Left renal cortex interstitium (tissue), 4 donors: Measurements from ENCODE around the gene JAKMIP2. TPM values are rescaled to one million over a fixed set of nuclear protein-coding genes. Genes with fewer than 3 reads are reported as not detected.

Source experiments
- DNase-seq, 4 donors: peaks; one replicate each; pipeline ENCODE4 v3.0.0-alpha.2; 2013; ENCODE audit warnings: low read depth in 4 of 4, low spot score in 2 of 4, missing footprints in 1 of 4
- polyA plus RNA-seq, 4 donors: library from polyadenylated mRNA; unstranded; fragments of 120-200 nt; gene quantifications; one replicate each; pipeline ENCODE4 v1.2.1, GENCODE V29; 2013; ENCODE audit not compliant: insufficient read length in 4 of 4

Gene JAKMIP2
- polyA plus RNA-seq, 4 donors, result 3.5 to 6.6 (median 4.6) TPM

GRCh38 chr5:147708708-147709107 lies 73.8 kb downstream of the JAKMIP2 start:
- no peak for DNase-seq

GRCh38 chr5:147704544-147704943 lies 78.0 kb downstream of the JAKMIP2 start:
- DNase-seq, result no peak

- DNase-seq, result no peak
Observed at GRCh38 chr5:147701468-147701867, 81.1 kb downstream of the JAKMIP2 start.

- no peak for DNase-seq
Observed at GRCh38 chr5:147699496-147700088, 82.9 kb downstream of the JAKMIP2 start.

GRCh38 chr5:147697380-147697779 lies 85.1 kb downstream of the JAKMIP2 start:
- no peak for DNase-seq

- no peak for DNase-seq
Observed at GRCh38 chr5:147694772-147695171, 87.8 kb downstream of the JAKMIP2 start.

GRCh38 chr5:147693233-147693632 lies 89.3 kb downstream of the JAKMIP2 start:
- no peak for DNase-seq

GRCh38 chr5:147691130-147691529 lies 91.4 kb downstream of the JAKMIP2 start:
- peak in 2 of 4 donors; percentile 42 to 44 for DNase-seq

- no peak for DNase-seq
Observed at GRCh38 chr5:147690595-147690994, 91.9 kb downstream of the JAKMIP2 start.

GRCh38 chr5:147689426-147689825 lies 93.1 kb downstream of the JAKMIP2 start:
- no peak for DNase-seq

GRCh38 chr5:147688656-147689356 lies 93.7 kb downstream of the JAKMIP2 start:
- DNase-seq, result no peak

GRCh38 chr5:147687118-147687517 lies 95.4 kb downstream of the JAKMIP2 start:
- DNase-seq, result no peak

- DNase-seq, result no peak
Observed at GRCh38 chr5:147686421-147686820, 96.1 kb downstream of the JAKMIP2 start.

- DNase-seq, result no peak
Observed at GRCh38 chr5:147685993-147686392, 96.5 kb downstream of the JAKMIP2 start.

- no peak for DNase-seq
Observed at GRCh38 chr5:147675168-147675567, 107.4 kb downstream of the JAKMIP2 start.

- DNase-seq, result no peak
Observed at GRCh38 chr5:147674411-147674810, 108.1 kb downstream of the JAKMIP2 start.

GRCh38 chr5:147673791-147674190 lies 108.7 kb downstream of the JAKMIP2 start:
- no peak for DNase-seq

- DNase-seq, result no peak
Observed at GRCh38 chr5:147673266-147673665, 109.3 kb downstream of the JAKMIP2 start.

GRCh38 chr5:147671365-147671764 lies 111.2 kb downstream of the JAKMIP2 start:
- no peak for DNase-seq

GRCh38 chr5:147670815-147671214 lies 111.7 kb downstream of the JAKMIP2 start:
- DNase-seq, result no peak

- DNase-seq, result no peak
Observed at GRCh38 chr5:147669169-147669869, 113.2 kb downstream of the JAKMIP2 start.

- DNase-seq, result no peak
Observed at GRCh38 chr5:147668385-147668784, 114.1 kb downstream of the JAKMIP2 start.
